GM21447 (cell line): ENCODE results near the gene CYP2U1.
"Not testable (repeated sequence)": the region's sequence is repeated elsewhere in the genome, so short reads cannot be mapped to it uniquely, and the experiment has no call there.

Experiments used
- ATAC-seq: cut with Tn5 transposase; IDR thresholded peaks from one replicate; pipeline ENCODE4 v1.9.1; 2021; ENCODE audit not compliant: unreplicated experiment

Gene CYP2U1

DNA sequence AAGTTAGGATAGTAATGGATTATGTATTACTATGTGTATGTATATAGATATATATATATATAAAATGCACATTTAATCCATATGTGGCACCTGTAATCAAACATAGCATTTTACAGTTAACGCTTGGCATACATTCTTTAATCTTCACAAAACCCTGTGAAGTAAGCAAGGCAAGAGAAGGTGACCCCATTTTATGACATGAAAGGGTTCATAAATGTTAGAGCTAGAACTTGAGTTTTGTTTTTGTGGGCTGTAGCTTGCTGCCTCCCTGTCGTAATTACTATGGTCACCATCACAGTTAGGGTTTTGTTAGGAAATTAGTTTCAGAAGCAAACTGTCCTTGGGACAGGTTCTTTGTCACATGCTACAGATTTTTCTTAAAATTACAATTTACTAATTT is 13.8 kb upstream of the CYP2U1 start:
- ATAC-seq = no peak

DNA sequence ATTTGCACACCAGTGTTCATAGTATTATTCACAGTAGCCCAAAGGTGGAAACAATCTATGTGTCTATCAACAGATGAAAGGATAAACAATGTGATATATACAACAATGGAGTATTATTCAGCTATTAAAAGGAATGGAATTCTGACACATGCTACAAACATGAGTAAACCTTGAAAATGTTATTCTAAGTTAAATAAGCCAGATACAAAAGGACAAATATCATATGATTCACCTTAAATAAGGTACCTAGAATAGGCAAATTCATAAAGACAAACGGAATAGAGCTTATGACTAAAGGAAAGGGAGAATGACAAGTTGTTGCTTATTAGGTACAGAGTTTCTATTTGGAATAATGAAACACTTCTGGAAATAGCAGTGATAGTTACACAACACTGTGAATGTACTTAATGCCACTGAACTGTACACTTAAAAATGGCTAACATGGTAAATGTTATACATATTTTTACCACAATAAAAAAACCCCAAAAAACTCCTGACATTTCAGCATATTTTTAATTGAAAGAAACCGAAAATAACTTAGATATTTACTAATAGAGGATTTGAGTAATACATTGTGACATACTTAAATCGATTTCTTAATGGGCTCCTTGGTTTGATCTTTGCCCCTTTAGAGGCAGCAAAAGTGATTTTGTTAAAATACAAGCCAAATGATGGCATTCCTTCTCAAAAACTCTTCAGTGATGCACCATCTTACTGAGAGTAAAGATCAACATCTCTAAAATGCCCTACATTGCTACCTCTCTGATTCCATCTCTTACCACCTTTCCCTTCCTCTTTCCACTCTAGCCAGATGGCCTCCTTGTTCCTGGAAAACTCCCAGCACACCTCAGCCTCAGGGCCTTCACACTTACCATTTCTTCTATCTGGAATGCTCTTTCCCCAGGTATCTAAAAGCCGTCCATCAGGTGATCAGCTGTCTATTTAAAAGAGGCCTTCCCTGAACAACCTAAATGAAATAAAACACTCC is 8.6 kb upstream of the CYP2U1 start:
- no peak for ATAC-seq

DNA sequence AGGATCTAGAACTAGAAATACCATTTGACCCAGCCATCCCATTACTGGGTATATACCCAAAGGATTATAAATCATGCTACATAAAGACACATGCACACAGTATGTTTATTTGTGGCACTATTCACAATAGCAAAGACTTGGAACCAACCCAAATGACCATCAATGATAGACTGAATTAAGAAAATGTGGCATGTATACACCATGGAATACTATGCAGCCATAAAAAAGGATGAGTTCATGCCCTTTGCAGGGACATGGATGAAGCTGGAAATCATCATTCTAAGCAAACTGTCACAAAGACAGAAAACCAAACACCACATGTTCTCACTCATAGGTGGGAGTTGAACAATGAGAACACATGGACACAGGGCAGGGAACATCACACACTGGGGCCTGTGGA is 5.6 kb upstream of the CYP2U1 start:
- ATAC-seq = not testable (repeated sequence)

DNA sequence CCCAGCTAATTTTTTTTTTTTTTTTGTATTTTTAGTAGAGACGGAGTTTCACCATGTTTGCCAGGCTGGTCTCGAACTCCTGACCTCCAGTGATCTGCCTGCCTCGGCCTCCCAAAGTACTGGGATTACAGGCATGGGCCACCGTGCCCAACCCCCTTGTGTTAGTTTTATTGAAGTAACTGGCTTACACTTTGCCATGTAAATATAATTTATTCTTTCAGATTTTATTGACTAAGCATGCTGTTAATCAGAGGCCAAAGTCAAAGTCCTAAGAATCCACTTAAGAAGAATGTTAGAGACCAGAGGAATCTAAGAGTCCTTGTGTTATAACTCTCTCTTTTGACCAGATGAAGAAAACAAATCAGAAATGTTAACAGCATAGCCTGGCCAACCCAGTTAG is 4.5 kb upstream of the CYP2U1 start:
- not testable (repeated sequence) for ATAC-seq

DNA sequence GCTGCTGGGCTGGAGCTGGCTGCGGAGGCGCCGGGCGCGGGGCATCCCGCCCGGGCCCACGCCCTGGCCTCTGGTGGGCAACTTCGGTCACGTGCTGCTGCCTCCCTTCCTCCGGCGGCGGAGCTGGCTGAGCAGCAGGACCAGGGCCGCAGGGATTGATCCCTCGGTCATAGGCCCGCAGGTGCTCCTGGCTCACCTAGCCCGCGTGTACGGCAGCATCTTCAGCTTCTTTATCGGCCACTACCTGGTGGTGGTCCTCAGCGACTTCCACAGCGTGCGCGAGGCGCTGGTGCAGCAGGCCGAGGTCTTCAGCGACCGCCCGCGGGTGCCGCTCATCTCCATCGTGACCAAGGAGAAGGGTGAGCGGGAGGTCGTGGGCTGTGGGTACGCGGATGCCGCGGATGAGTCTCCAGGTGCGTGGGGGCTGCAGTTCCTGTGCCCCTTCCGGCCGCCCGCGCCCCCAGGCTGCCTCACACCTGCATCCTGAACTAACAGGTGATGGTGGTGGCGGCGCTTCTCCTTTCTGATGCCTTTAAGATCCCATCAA is 499 bp downstream of the CYP2U1 start:
- peak; percentile 11 for ATAC-seq

DNA sequence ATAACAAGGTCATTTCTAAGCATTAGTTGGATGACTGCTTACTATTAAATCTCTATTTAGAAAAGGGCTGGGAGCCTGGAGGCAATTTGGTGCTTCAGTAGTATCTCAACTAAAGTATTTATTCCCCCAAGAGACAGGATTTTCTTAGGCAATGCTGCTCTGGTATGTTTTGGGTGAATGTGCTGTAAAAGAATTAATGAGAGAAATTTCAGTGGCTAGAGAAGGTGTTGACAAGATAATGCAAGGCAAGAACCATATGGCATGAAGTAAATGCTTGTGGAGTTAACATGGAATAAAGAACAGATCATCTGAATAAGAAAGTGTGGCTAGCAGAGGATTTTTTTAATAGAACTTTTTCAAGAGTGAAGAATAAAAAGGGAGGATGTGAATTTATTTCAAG is 3.9 kb downstream of the CYP2U1 start:
- ATAC-seq = no peak

DNA sequence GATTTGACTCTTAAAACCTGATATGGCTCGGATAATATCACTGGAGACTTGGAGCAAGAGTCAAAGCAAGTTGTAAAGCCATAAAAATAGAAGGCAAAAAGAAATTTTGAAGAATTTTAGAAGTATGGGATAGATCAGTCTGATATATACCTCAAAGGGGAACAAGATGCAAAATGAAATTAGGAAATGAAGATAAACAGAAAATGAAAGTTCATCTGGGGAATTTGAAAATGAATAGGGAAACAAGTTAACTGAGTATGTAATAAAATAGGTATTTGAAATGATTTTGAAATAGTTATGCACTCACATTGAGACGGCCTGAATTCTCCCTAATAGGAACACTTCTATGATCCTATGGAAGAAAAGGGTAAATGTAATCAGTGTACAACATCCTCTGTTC is 5.7 kb downstream of the CYP2U1 start:
- no peak for ATAC-seq

DNA sequence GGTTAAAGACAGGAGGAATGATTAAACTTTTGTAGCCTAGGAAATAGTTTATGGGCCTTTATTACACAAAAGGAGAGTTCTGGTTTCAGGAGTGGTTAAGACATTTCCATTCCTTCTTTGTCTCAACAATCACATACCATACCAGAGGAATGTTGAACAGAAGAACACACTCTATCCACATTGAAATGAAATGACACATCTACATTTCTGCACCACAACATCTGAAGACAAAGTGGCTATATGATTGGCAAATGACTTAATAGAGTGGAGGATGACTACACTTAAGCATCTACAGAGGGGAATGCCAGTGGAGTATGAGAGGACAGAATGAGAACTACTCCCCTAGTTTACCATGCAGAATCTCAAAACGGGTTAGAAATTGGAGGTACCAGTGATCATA is 8.0 kb downstream of the CYP2U1 start:
- ATAC-seq = no peak

DNA sequence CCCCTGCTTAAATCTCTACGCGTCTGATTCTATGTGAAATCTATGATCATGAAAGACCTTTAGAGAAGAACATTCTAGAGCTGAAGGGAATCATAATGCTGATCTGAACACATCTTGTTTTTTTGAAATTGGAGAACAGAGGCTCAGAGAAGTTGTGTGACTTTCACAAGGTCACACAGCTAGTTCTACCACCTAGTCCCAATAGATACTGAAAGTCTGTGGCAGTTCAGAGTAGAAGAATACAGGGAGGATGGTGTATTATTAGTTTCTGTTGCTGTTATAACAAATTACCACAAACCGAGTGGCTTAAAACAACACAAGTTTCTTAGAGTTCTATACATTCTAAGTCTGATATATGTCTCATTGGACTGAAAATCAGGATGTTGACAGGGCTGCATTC is 14.5 kb downstream of the CYP2U1 start:
- no peak for ATAC-seq

DNA sequence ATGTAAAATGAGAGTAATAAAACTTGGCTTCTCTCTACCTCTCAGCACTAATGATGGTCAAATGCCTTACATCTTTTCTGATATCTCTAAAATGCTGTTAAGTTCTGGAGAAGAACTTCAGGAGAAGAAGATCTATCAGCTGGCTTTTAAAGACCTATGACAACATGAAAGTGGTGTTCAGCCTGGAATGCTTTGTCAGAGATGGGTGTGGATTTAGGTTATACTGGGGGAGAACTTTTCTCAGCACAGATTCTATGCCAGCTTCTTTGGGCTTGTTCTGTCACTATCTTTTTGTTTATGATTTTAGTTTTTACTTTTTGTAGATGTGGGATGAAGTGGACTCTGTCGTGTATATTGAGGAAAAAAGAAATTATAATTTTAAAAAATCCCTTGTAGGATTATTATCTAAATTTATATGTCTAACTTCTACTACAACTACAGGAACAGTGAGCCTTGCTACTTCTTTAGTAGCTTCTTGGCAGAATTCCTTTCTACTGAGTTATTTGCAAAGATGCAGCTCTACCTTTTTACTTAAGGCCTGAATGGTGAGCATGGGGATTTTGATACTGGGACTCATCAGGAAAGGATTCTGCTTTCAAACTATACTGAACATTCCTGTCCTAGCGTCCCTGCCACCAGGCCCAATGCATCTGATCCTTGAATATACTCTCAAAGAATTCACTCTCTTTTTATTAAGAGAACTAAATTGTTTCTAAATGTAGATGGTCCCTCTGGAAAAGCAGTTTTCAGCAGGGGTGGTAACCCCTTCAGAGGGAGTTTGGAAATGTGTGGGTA is 19.6 kb downstream of the CYP2U1 start:
- ATAC-seq = no peak

DNA sequence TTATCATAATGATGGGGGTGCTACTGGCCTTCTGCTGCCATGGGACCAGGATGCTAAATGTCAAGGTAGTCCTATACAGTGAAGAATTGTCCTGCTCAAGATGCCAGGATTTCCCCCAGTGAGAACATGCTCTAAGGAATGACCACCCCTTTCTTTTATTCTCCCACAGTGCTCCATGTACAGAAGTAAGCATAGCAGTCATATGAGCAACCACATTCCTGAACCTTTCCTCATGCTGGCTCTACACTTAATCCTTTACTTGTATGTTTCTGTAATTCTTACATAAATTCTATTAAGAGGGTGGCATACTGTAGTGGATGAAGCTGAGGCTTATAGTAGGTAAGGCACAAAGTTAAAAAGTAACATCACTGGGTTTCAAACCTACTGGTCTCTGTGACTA is 20.2 kb downstream of the CYP2U1 start:
- ATAC-seq = no peak

DNA sequence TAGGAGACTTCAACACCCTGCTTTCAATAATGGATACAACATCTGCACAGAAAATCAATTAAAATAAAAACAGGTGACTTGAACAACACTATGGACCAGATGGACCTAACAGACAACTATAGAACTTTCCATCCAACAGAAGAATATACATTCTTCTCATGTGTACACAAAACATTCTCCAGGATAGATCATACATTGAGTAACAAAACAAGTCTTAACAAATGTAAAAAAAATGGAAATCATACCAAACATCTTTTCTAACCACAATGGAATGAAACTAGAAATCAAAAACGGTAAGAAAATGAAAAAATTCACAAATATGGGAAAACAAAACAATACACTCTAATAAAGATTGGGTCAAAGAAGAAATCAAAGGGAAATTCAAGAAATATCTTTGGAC is 24.7 kb downstream of the CYP2U1 start:
- ATAC-seq = no peak

DNA sequence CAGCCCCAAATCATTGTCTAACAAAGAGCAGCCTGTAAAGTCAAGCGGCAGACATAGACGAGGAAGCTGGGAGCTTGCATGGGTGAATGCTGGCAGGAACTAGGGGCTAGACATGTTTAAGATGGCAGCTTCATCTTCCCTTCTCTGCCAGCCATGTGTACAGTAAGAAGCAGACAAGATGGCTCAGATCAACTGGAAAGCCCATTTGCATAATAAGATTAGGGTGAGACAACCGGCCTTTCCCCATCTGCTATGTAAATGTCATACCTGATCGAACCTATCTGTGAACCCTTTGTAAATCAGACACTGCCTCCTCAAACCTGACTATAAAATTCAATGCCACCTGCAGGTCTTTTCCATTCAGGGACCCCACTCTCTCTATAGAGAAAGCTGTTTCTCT is 35.6 kb downstream of the CYP2U1 start:
- no peak for ATAC-seq

DNA sequence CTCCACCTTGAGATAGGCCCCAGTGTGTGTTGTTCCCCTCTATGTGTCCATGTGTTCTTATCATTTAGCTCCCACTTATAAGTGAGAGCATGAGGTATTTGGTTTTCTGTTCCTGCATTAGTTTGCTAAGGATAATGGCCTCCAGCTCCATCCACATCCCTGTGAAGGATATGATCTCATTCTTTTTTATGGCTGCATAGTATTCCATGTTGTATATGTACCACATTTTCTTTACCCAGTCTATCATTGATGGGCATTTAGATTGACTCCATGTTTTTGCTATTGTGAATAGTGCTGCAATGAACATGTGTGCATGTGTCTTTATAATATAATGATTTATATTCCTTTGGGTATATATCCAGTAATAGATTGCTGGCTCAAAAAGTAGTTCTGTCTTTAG is 36.2 kb downstream of the CYP2U1 start:
- not testable (repeated sequence) for ATAC-seq

DNA sequence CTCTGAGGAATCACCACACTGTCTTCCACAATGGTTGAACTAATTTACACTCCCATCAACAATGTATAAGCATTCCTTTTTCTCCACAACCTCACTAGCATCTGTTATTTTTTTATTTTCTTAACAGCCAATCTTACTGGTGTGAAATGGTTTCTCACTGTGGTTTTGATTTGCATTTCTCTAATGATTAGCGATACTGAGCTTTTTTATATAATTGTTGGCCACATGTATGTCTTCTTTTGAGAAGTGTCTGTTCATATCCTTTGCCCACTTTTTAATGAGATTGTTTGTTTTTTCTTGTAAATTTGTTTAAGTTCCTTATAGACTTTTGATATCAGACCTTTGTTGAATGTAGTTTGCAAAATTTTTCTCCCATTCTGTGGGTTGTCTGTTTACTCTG is 36.6 kb downstream of the CYP2U1 start:
- ATAC-seq = not testable (repeated sequence)

DNA sequence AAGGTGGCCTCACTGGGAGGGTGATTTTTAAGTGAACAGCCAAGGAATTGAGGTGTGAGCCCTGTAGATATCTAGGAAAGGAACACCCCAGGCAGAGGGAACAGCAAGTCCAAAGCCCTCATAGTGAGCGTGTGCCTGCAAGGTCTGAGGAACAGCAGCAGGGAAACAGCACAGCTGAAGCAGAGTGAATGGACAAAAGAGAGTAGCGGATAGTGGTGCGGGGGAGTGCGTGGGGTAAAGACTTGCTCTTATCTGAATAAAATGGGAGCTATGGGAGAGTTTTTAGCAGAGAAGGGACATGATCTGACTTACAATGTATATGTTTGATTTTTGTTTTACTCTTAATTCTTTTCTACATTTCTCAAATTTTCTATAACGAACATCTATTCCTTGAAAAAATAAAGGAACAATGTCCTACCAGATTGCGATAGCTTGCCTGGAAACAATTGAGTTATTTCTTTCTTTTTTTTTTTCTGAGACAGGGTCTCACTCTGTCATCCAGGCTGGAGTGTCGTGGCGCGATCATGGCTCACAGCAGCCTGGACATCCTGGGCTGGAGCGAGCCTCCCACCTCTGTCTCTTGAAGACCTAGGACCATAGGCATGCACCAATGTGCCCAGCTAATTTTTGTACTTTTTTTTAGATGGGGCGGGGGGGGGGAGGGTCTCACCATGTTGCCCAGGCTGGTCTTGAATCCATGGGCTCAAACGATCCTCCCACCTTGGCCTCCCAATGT is 38.9 kb downstream of the CYP2U1 start:
- ATAC-seq = no peak

DNA sequence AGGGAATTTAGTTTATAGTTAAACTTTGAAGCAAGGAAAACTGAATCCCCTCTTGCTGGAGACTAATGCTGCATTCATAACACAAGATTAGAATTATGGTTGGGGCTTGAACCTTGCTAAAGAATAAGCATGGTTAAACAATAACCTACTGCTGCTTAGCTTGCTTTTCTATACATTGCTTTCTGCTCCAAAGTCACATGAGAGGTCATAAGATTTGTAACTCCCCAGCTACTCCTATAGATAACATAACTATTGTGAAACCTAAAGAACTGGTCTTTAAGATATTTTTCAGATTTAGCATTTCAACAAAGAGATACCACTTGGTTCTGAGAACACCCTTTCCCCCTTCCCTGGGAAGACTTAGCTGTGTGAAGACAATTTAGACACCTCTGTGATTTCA is 41.3 kb downstream of the CYP2U1 start:
- no peak for ATAC-seq

DNA sequence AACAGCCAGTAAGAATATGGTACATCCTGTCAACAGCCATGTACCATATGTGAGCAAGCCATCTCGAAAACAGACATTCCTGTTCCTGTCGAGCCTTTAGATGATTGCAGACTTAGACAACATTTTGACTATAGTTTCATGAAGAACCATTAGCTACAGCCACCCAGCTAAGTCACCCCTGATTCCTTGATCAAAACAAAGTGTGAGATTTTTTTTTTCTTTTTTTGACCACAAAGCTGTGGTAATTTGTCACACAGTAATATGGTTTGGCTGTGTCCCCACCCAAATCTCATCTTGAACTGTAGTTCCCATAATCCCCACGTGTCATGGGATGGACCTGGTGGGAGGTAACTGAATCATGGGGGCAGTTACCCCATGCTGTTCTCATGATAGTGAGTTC is 43.2 kb downstream of the CYP2U1 start:
- no peak for ATAC-seq

DNA sequence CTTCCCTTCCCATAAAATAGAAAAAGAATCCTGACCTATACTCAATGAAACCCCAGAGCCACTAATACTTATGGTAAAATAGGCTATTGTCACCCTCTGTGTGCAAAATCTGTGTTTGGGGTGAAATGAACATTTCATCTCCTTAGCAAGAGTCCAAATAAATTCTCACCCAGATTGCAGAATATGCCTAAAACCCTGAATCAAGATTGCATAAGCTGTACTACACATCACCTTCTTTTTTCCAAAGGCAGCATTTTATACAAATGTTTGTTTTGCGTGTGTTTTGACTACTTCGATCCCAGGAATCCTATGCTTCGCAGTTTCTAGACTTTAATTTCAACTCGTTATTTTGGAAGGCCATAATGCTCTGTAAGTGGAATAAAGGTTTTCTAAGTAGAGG is 46.1 kb downstream of the CYP2U1 start:
- ATAC-seq = no peak

DNA sequence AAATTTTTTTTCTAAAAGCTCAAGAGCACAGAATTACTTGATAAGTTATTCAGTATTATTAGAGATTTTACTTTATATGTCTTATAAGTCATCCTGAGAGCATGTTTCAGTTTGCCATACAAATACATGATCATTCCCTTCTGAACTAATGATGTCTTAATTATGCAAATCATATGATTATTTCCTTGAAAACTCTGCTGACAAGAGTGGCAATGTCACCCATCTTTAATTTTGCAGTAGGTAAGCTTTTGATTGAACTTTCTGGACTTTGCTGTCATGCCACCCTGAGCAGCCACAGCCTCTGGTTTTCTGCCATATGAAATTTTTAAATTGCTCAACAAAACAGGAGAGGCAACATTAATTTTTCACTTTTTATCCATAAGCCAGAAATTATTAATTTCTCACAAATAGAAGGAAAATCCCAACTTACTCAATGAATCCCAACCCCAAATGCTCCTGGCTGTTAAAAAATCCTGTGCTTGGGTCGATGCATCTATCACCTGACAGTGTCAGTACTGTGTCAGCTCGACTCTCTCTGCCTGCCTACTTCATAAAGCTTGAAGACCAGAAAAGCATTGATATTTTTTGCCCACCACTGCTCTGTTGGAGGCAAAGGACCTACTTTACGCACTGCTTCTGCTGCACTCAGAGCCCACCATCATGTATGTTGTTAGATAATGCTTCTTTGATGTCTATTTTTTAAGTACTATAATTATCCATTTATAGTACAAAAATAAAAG is 46.8 kb downstream of the CYP2U1 start:
- ATAC-seq = no peak
